Liver (tissue), 3 donors: ENCODE results near the gene ORC5.

ENCODE experiments used
- ATF3 ChIP-seq: IDR thresholded peaks from 2 replicates; pipeline ENCODE4 v1.6.1; 2016; ENCODE audit warnings: antibody characterized with exemption
- CTCF ChIP-seq: fragments of 150-350 bp; IDR thresholded peaks from 2 replicates; pipeline ENCODE4 v1.5.1; 2017; ENCODE audit warnings: improper control_type of control experiment, low read depth, low read length; ENCODE audit not compliant: missing input control
- EGR1 ChIP-seq, 2 donors: IDR thresholded peaks; 2 replicates each; pipeline ENCODE4 v1.6.1; 2016 to 2018; ENCODE audit warnings: antibody characterized with exemption in 2 of 2, low read depth in 2 of 2
- FOXA1 ChIP-seq: IDR thresholded peaks from 2 replicates; pipeline ENCODE4 v1.6.1; 2016; ENCODE audit warnings: antibody characterized with exemption
- HNF4A ChIP-seq, 2 donors: conservative IDR thresholded peaks; 2 replicates each; pipeline ENCODE4 v1.6.1; 2016; ENCODE audit warnings: antibody characterized with exemption in 2 of 2, mild to moderate bottlenecking in 2 of 2
- JUND ChIP-seq, 2 donors: IDR thresholded peaks; 2 replicates each; pipeline ENCODE4 v1.6.1; 2016; ENCODE audit warnings: antibody characterized with exemption in 2 of 2
- MAX ChIP-seq: IDR thresholded peaks from 2 replicates; pipeline ENCODE4 v1.6.1; 2016; ENCODE audit warnings: antibody characterized with exemption
- RAD21 ChIP-seq, 2 donors: IDR thresholded peaks; 2 replicates each; pipeline ENCODE4 v1.6.1; 2016; ENCODE audit warnings: antibody characterized with exemption in 2 of 2, mild to moderate bottlenecking in 2 of 2
- REST ChIP-seq: IDR thresholded peaks from 2 replicates; pipeline ENCODE4 v1.6.1; 2016; ENCODE audit warnings: antibody characterized with exemption, mild to moderate bottlenecking
- SP1 ChIP-seq: IDR thresholded peaks from 2 replicates; pipeline ENCODE4 v1.6.1; 2018; ENCODE audit warnings: antibody characterized with exemption, mild to moderate bottlenecking
- TAF1 ChIP-seq: conservative IDR thresholded peaks from 2 replicates; pipeline ENCODE4 v1.6.1; 2016; ENCODE audit warnings: antibody characterized with exemption, mild to moderate bottlenecking
- YY1 ChIP-seq: IDR thresholded peaks from 2 replicates; pipeline ENCODE4 v1.6.1; 2016; ENCODE audit warnings: antibody characterized with exemption, mild to moderate bottlenecking
- ZBTB33 ChIP-seq: IDR thresholded peaks from 2 replicates; pipeline ENCODE4 v1.6.1; 2016; ENCODE audit warnings: antibody characterized with exemption
- donor health status: healthy.
- donor health status: healthy.

DNA sequence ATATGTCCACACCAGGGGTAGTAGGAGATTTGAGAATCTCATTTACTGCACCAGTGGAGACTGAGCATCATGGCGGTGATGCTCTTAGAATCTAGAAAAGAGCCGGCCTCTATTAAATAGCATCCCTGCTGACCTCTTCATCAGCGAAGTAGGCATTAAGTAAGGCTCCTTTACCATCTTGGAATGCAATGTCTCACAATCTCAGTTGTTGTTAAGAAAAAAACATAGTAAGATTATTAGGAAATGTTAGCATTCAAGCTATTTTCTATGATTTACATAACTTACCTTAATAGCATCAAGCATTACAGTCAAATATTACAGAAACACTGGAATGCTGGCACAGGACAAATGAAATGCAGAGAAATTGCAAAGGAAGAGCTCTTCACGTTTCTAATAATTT is 54.5 kb downstream of the ORC5 start:
- no peak for TF ChIP-seq CTCF
- TF ChIP-seq REST: no peak
- TF ChIP-seq ATF3: no peak
- no peak for TF ChIP-seq FOXA1
- no peak for TF ChIP-seq MAX
- no peak for TF ChIP-seq TAF1
- TF ChIP-seq ZBTB33: no peak
- TF ChIP-seq HNF4A (conservative IDR thresholded peaks at IDR 0.05): no peak
- TF ChIP-seq RAD21 (IDR thresholded peaks at IDR 0.05): no peak
- TF ChIP-seq YY1: no peak
- no peak for TF ChIP-seq EGR1 (IDR thresholded peaks at IDR 0.05; ENCODE audit: low read depth in 2 of 2)
- TF ChIP-seq SP1: no peak
- no peak for TF ChIP-seq JUND (IDR thresholded peaks at IDR 0.05)
